Measurements from ENCODE around the gene THSD4. TPM values are rescaled to one million over a fixed set of nuclear protein-coding genes. Genes with fewer than 3 reads are reported as not detected.

Gene THSD4
- total and polyA plus RNA-seq, 7 donors, result 1.4 to 7.8 (median 2.2) TPM

GRCh38 chr15:71136159-71136783 lies 21.0 kb downstream of the THSD4 start:
- Histone ChIP-seq H3K9me3 (no peaks in the 10 kb centered on the region), H3K27me3 (no peaks in the 10 kb centered on the region), H3K4me3 (no peak overlapping the region), H3K4me1 (no peaks in the 10 kb centered on the region), H3K27ac (no peak overlapping the region), H3K36me3 (no peaks in the 10 kb centered on the region)
- WGBS, 2 donors, result 80 to 88% methylated on average over 13 of the region's 13 CpGs
- no peak for DNase-seq
- intact Hi-C loops (cut with DNase I), result no loop called here
- TF ChIP-seq POLR2AphosphoS5 (IDR thresholded peaks at IDR 0.05), result no peak
- no peak for TF ChIP-seq EP300 (IDR thresholded peaks at IDR 0.05)
- TF ChIP-seq CTCF (IDR thresholded peaks at IDR 0.05), result no peak
- no peak for TF ChIP-seq POLR2A (IDR thresholded peaks at IDR 0.05)

- 32 to 70% methylated on average over 11 of the region's 11 CpGs for WGBS, 2 donors
- Histone ChIP-seq H3K27me3 (no peaks in the 10 kb centered on the region), H3K27ac (no peak overlapping the region), H3K4me1 (no peaks in the 10 kb centered on the region), H3K36me3 (no peaks in the 10 kb centered on the region), H3K4me3 (no peak overlapping the region), H3K9me3 (no peaks in the 10 kb centered on the region)
- TF ChIP-seq POLR2A (IDR thresholded peaks at IDR 0.05), result no peak
- TF ChIP-seq POLR2AphosphoS5 (IDR thresholded peaks at IDR 0.05), result no peak
- TF ChIP-seq EP300 (IDR thresholded peaks at IDR 0.05), result no peak
- no peak for TF ChIP-seq CTCF (IDR thresholded peaks at IDR 0.05)
- DNase-seq, result no peak
- intact Hi-C loops (cut with DNase I), result no loop called here
Observed at GRCh38 chr15:71136793-71137518, 21.7 kb downstream of the THSD4 start.

- H3K36me3 ChIP-seq, result no peaks in the 10 kb centered on the region
- no peaks in the 10 kb centered on the region for H3K4me1 ChIP-seq
- H3K27ac ChIP-seq, result no peak overlapping the region
- WGBS, 2 donors, result 42 to 66% methylated on average over 2 of the region's 2 CpGs
- no peak overlapping the region for H3K4me3 ChIP-seq
- no peaks in the 10 kb centered on the region for H3K27me3 ChIP-seq
- TF ChIP-seq POLR2A (IDR thresholded peaks at IDR 0.05) (no peak), CTCF (IDR thresholded peaks at IDR 0.05) (no peak), POLR2AphosphoS5 (IDR thresholded peaks at IDR 0.05) (no peak), EP300 (IDR thresholded peaks at IDR 0.05) (no peak)
- intact Hi-C loops (cut with DNase I), result no loop called here
- no peak for DNase-seq
- no peaks in the 10 kb centered on the region for H3K9me3 ChIP-seq
Observed at GRCh38 chr15:71138473-71138872, 23.2 kb downstream of the THSD4 start.

GRCh38 chr15:71139241-71139640 lies 24.0 kb downstream of the THSD4 start:
- Histone ChIP-seq H3K27me3 (no peaks in the 10 kb centered on the region), H3K4me1 (no peaks in the 10 kb centered on the region), H3K27ac (no peak overlapping the region), H3K4me3 (no peak overlapping the region), H3K36me3 (no peaks in the 10 kb centered on the region), H3K9me3 (no peaks in the 10 kb centered on the region)
- TF ChIP-seq CTCF (IDR thresholded peaks at IDR 0.05) (no peak), EP300 (IDR thresholded peaks at IDR 0.05) (no peak), POLR2A (IDR thresholded peaks at IDR 0.05) (no peak), POLR2AphosphoS5 (IDR thresholded peaks at IDR 0.05) (no peak)
- 87 to 99% methylated on average over 1 of the region's 1 CpG for WGBS, 2 donors
- DNase-seq, result no peak
- intact Hi-C loops (cut with DNase I), result no loop called here

All from sigmoid colon (tissue), 7 donors.